HepG2 (cell line): ENCODE results near the gene TCF7L2. TPM values are rescaled to one million over a fixed set of nuclear protein-coding genes. Genes with fewer than 3 reads are reported as not detected.

Experiments used
- ASH2L ChIP-seq: fragments of 300-600, 200-600 bp; sonication (generic); IDR thresholded peaks from 2 replicates; pipeline ENCODE4 v1.7.0; 2017; ENCODE audit warnings: low read depth, mild to moderate bottlenecking, moderate library complexity, mixed read lengths, low read length; ENCODE audit not compliant: insufficient read length
- DMAP1 ChIP-seq: IDR thresholded peaks from 2 replicates; pipeline ENCODE4 v1.6.1; 2016
- KMT2B ChIP-seq: IDR thresholded peaks from 2 replicates; pipeline ENCODE4 v1.6.1; 2016; ENCODE audit warnings: missing genetic modification reagents, missing compliant biosample characterization
- RAD21 ChIP-seq: fragments of 450-650 bp; formaldehyde crosslinking; IDR thresholded peaks from 2 replicates; pipeline ENCODE4 v1.5.0; 2020; ENCODE audit warnings: mild to moderate bottlenecking
- polyA plus RNA-seq, 8 experiments: library from polyadenylated mRNA; depleted of rRNA in 3 of 8; stranded (reverse) in 7 of 8; unstranded in 1 of 8; fragments of >200 nt; fragmentation: Illumina TruSeq in 4 of 8; extraction: Trizol in 4 of 8; gene quantifications; 2 replicates each; pipeline versions ENCODE4 v1.2.1 to v1.2.3, GENCODE V29; 2011 to 2016; ENCODE audit warnings: low read depth in 4 of 8, missing spikeins in 1 of 8, mixed read lengths in 1 of 8; ENCODE audit not compliant: insufficient read depth in 1 of 8
- total RNA-seq, 5 experiments: library from RNA; depleted of rRNA; stranded (reverse); fragments of >200 nt; fragmentation: Illumina TruSeq; extraction: Trizol; gene quantifications; 2 replicates each; pipeline ENCODE4 v1.2.3, GENCODE V29; 2016; ENCODE audit warnings: low read depth in 1 of 5
- TF ChIP-seq, protein P1 (sequence below), 2 experiments: sonication (generic) in 1 of 2; formaldehyde crosslinking in 1 of 2; IDR thresholded peaks; 2 replicates each; pipeline versions ENCODE4 v1.4.0 to v1.6.1; 2016 to 2020; ENCODE audit warnings: borderline replicate concordance in 1 of 2, low read depth in 1 of 2, mild to moderate bottlenecking in 1 of 2, missing genetic modification reagents in 1 of 2
- TF ChIP-seq, protein P2 (sequence below): sonication (generic); formaldehyde crosslinking; IDR thresholded peaks from 2 replicates; pipeline ENCODE4 v1.5.0; 2020; ENCODE audit warnings: missing genetic modification reagents
- TF ChIP-seq, protein P3 (sequence below): sonication (generic); formaldehyde crosslinking; IDR thresholded peaks from 2 replicates; pipeline ENCODE4 v1.5.0; 2020; ENCODE audit warnings: mild to moderate bottlenecking, missing genetic modification reagents, moderate library complexity
- TF ChIP-seq, protein P4 (sequence below): sonication (generic); formaldehyde crosslinking; IDR thresholded peaks from 2 replicates; pipeline ENCODE4 v1.8.0; 2022; ENCODE audit warnings: mild to moderate bottlenecking, missing genetic modification reagents, borderline replicate concordance
- TF ChIP-seq, protein P5 (sequence below): sonication (generic); formaldehyde crosslinking; IDR thresholded peaks from 2 replicates; pipeline ENCODE4 v1.5.0; 2020; ENCODE audit warnings: mild to moderate bottlenecking, missing genetic modification reagents
- TF ChIP-seq, protein P6 (sequence below): sonication (generic); formaldehyde crosslinking; IDR thresholded peaks from 2 replicates; pipeline ENCODE4 v1.9.0; 2021; ENCODE audit warnings: mild to moderate bottlenecking, missing genetic modification reagents

The TCF7L2 gene
- total and polyA plus RNA-seq, 2 of the 13 experiments (the other 11 are each of a cell fraction or from before 2014, with no cell fraction given) = 3.9 to 13.7 TPM

DNA sequence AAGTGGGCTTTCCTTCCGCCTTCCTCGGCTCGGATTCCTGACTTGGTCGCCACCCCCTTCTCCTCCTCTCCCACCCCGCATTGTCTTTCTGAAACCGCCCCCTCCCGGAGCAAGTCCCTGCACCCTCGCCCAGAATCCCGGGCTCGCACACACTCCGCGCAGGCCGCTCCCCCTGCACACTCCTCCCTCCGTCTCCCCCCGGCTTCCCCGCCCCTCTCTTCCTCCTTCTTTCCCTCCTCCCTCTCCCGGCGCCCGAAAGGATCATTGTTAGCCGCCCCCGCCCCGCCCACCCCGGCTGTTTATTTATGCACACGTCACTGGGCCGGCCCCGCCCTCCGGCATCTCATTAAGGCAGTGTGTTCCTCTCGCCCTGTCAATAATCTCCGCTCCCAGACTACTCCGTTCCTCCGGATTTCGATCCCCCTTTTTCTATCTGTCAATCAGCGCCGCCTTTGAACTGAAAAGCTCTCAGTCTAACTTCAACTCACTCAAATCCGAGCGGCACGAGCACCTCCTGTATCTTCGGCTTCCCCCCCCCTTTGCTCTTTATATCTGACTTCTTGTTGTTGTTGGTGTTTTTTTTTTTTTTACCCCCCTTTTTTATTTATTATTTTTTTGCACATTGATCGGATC lies at the start of gene TCF7L2 (continued):
- TF ChIP-seq, protein P1, sequence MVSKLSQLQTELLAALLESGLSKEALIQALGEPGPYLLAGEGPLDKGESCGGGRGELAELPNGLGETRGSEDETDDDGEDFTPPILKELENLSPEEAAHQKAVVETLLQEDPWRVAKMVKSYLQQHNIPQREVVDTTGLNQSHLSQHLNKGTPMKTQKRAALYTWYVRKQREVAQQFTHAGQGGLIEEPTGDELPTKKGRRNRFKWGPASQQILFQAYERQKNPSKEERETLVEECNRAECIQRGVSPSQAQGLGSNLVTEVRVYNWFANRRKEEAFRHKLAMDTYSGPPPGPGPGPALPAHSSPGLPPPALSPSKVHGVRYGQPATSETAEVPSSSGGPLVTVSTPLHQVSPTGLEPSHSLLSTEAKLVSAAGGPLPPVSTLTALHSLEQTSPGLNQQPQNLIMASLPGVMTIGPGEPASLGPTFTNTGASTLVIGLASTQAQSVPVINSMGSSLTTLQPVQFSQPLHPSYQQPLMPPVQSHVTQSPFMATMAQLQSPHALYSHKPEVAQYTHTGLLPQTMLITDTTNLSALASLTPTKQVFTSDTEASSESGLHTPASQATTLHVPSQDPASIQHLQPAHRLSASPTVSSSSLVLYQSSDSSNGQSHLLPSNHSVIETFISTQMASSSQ (IDR thresholded peaks at IDR 0.05; ENCODE audit: low read depth) = no peak
- TF ChIP-seq, protein P1 (CRISPR knock-in tag; IDR thresholded peaks at IDR 0.05; ENCODE audit: borderline replicate concordance) = 0 out of 2 replicates have a peak, but pooled peaks have one; percentile 30
- TF ChIP-seq, protein P2, sequence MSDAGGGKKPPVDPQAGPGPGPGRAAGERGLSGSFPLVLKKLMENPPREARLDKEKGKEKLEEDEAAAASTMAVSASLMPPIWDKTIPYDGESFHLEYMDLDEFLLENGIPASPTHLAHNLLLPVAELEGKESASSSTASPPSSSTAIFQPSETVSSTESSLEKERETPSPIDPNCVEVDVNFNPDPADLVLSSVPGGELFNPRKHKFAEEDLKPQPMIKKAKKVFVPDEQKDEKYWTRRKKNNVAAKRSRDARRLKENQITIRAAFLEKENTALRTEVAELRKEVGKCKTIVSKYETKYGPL (CRISPR knock-in tag) = no peak
- TF ChIP-seq DMAP1 (CRISPR knock-in tag) (0 out of 2 replicates have a peak, but pooled peaks have one; percentile 51), ASH2L (no peak), RAD21 (CRISPR knock-in tag) (no peak), KMT2B (no peak)
- TF ChIP-seq, protein P3, sequence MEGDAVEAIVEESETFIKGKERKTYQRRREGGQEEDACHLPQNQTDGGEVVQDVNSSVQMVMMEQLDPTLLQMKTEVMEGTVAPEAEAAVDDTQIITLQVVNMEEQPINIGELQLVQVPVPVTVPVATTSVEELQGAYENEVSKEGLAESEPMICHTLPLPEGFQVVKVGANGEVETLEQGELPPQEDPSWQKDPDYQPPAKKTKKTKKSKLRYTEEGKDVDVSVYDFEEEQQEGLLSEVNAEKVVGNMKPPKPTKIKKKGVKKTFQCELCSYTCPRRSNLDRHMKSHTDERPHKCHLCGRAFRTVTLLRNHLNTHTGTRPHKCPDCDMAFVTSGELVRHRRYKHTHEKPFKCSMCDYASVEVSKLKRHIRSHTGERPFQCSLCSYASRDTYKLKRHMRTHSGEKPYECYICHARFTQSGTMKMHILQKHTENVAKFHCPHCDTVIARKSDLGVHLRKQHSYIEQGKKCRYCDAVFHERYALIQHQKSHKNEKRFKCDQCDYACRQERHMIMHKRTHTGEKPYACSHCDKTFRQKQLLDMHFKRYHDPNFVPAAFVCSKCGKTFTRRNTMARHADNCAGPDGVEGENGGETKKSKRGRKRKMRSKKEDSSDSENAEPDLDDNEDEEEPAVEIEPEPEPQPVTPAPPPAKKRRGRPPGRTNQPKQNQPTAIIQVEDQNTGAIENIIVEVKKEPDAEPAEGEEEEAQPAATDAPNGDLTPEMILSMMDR (CRISPR knock-in tag) = peak; percentile 36
- TF ChIP-seq, protein P4, sequence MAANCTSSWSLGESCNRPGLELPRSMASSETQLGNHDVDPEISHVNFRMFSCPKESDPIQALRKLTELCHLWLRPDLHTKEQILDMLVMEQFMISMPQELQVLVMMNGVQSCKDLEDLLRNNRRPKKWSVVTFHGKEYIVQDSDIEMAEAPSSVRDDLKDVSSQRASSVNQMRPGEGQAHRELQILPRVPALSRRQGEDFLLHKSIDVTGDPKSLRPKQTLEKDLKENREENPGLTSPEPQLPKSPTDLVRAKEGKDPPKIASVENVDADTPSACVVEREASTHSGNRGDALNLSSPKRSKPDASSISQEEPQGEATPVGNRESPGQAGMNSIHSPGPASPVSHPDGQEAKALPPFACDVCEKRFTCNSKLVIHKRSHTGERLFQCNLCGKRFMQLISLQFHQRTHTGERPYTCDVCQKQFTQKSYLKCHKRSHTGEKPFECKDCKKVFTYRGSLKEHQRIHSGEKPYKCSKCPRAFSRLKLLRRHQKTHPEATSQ = no peak
- TF ChIP-seq, protein P5, sequence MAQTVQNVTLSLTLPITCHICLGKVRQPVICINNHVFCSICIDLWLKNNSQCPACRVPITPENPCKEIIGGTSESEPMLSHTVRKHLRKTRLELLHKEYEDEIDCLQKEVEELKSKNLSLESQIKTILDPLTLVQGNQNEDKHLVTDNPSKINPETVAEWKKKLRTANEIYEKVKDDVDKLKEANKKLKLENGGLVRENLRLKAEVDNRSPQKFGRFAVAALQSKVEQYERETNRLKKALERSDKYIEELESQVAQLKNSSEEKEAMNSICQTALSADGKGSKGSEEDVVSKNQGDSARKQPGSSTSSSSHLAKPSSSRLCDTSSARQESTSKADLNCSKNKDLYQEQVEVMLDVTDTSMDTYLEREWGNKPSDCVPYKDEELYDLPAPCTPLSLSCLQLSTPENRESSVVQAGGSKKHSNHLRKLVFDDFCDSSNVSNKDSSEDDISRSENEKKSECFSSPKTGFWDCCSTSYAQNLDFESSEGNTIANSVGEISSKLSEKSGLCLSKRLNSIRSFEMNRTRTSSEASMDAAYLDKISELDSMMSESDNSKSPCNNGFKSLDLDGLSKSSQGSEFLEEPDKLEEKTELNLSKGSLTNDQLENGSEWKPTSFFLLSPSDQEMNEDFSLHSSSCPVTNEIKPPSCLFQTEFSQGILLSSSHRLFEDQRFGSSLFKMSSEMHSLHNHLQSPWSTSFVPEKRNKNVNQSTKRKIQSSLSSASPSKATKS (CRISPR knock-in tag) = no peak
- TF ChIP-seq, protein P6, sequence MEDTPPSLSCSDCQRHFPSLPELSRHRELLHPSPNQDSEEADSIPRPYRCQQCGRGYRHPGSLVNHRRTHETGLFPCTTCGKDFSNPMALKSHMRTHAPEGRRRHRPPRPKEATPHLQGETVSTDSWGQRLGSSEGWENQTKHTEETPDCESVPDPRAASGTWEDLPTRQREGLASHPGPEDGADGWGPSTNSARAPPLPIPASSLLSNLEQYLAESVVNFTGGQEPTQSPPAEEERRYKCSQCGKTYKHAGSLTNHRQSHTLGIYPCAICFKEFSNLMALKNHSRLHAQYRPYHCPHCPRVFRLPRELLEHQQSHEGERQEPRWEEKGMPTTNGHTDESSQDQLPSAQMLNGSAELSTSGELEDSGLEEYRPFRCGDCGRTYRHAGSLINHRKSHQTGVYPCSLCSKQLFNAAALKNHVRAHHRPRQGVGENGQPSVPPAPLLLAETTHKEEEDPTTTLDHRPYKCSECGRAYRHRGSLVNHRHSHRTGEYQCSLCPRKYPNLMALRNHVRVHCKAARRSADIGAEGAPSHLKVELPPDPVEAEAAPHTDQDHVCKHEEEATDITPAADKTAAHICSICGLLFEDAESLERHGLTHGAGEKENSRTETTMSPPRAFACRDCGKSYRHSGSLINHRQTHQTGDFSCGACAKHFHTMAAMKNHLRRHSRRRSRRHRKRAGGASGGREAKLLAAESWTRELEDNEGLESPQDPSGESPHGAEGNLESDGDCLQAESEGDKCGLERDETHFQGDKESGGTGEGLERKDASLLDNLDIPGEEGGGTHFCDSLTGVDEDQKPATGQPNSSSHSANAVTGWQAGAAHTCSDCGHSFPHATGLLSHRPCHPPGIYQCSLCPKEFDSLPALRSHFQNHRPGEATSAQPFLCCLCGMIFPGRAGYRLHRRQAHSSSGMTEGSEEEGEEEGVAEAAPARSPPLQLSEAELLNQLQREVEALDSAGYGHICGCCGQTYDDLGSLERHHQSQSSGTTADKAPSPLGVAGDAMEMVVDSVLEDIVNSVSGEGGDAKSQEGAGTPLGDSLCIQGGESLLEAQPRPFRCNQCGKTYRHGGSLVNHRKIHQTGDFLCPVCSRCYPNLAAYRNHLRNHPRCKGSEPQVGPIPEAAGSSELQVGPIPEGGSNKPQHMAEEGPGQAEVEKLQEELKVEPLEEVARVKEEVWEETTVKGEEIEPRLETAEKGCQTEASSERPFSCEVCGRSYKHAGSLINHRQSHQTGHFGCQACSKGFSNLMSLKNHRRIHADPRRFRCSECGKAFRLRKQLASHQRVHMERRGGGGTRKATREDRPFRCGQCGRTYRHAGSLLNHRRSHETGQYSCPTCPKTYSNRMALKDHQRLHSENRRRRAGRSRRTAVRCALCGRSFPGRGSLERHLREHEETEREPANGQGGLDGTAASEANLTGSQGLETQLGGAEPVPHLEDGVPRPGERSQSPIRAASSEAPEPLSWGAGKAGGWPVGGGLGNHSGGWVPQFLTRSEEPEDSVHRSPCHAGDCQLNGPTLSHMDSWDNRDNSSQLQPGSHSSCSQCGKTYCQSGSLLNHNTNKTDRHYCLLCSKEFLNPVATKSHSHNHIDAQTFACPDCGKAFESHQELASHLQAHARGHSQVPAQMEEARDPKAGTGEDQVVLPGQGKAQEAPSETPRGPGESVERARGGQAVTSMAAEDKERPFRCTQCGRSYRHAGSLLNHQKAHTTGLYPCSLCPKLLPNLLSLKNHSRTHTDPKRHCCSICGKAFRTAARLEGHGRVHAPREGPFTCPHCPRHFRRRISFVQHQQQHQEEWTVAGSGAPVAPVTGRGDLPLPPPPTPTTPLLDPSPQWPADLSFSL = no peak
